ENCODE data around the gene DNAJA3. TPM values are rescaled to one million over a fixed set of nuclear protein-coding genes. Genes with fewer than 3 reads are reported as not detected.

Gene DNAJA3
- total and polyA plus RNA-seq, 9 of the 15 experiments (the other 6 are each of a cell fraction or from before 2014, with no cell fraction given): 8.1 to 105 (median 79.0) TPM

DNA sequence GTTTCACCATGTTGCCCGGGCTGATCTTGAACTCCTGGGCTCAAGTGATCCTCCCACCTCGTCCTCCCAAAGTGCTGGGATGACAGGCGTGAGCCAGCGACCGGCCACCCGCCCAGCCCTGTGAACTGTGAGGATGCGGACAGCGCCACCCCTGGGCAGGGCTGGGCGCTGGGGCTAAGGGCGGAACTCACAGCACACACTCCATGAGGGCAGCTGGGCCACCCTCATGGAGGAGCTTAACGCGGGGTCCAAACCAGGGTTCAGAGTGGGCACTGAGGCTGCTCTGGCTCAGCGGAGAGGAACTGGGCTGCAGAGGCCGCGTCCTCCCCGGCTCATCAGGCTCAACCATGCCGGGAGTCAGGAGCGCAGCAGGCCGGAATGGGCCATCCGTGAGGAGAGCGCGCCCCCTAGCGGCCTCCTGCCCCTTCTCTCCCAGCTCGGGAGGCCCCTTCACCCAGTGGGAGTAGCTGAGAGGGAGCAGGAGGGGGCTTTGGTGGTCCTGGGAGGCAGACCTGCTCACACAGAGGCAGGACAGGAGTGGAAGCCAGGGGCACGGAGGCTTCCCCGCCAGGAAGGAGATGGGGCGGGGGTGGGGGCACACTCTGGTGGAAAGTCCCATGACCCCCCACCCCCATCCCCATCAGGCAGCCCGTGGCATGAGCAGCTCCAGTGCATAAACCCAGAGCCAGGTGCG is 23.1 kb upstream of the DNAJA3 start (continued):
- no peak for TF ChIP-seq POLR2B (IDR thresholded peaks at IDR 0.05; ENCODE audit: low read depth, partially characterized antibody)
- TF ChIP-seq CUX1 (CRISPR knock-in tag; IDR thresholded peaks at IDR 0.05): no peak
- no peak for TF ChIP-seq CHD1 (IDR thresholded peaks at IDR 0.05; ENCODE audit: low read length)
- TF ChIP-seq CTBP1 (IDR thresholded peaks at IDR 0.05; ENCODE audit: borderline replicate concordance): peak; percentile 67
- 0 out of 2 replicates have a peak, but pooled peaks have one; percentile 44 for TF ChIP-seq SMARCE1 (IDR thresholded peaks at IDR 0.05)
- TF ChIP-seq, protein P1, sequence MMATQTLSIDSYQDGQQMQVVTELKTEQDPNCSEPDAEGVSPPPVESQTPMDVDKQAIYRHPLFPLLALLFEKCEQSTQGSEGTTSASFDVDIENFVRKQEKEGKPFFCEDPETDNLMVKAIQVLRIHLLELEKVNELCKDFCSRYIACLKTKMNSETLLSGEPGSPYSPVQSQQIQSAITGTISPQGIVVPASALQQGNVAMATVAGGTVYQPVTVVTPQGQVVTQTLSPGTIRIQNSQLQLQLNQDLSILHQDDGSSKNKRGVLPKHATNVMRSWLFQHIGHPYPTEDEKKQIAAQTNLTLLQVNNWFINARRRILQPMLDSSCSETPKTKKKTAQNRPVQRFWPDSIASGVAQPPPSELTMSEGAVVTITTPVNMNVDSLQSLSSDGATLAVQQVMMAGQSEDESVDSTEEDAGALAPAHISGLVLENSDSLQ (IDR thresholded peaks at IDR 0.05): peak; percentile 42; the same call in 1 of the 2 replicates
- no peak for TF ChIP-seq SMARCB1 (IDR thresholded peaks at IDR 0.05; ENCODE audit: insufficient read length, low read depth)
- TF ChIP-seq RAD21 (CRISPR knock-in tag; conservative IDR thresholded peaks at IDR 0.05 in 1 of 2, IDR thresholded peaks at IDR 0.05 in 1 of 2): peak; percentile 91
- TF ChIP-seq PHF20 (IDR thresholded peaks at IDR 0.05; ENCODE audit: partially characterized antibody): no peak
- peak; percentile 87 for TF ChIP-seq CTCFL (IDR thresholded peaks at IDR 0.05; ENCODE audit: borderline replicate concordance, insufficient read depth, low read depth, low read length, poor library complexity, severe bottlenecking)
- TF ChIP-seq MECOM (CRISPR knock-in tag; IDR thresholded peaks at IDR 0.05): no peak
- TF ChIP-seq, protein P2, sequence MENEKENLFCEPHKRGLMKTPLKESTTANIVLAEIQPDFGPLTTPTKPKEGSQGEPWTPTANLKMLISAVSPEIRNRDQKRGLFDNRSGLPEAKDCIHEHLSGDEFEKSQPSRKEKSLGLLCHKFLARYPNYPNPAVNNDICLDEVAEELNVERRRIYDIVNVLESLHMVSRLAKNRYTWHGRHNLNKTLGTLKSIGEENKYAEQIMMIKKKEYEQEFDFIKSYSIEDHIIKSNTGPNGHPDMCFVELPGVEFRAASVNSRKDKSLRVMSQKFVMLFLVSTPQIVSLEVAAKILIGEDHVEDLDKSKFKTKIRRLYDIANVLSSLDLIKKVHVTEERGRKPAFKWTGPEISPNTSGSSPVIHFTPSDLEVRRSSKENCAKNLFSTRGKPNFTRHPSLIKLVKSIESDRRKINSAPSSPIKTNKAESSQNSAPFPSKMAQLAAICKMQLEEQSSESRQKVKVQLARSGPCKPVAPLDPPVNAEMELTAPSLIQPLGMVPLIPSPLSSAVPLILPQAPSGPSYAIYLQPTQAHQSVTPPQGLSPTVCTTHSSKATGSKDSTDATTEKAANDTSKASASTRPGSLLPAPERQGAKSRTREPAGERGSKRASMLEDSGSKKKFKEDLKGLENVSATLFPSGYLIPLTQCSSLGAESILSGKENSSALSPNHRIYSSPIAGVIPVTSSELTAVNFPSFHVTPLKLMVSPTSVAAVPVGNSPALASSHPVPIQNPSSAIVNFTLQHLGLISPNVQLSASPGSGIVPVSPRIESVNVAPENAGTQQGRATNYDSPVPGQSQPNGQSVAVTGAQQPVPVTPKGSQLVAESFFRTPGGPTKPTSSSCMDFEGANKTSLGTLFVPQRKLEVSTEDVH (IDR thresholded peaks at IDR 0.05; ENCODE audit: low read depth, partially characterized antibody): peak; percentile 36
- TF ChIP-seq GATAD2A (IDR thresholded peaks at IDR 0.05): 0 out of 2 replicates have a peak, but pooled peaks have one; percentile 24
- TF ChIP-seq NRF1 (conservative IDR thresholded peaks at IDR 0.05 in 1 of 2, IDR thresholded peaks at IDR 0.05 in 1 of 2): peak; percentile 16 to 23; a peak in 2 of 4 replicates
- no peak for TF ChIP-seq ZNF445 (CRISPR knock-in tag; IDR thresholded peaks at IDR 0.05; ENCODE audit: low read depth)
